Heart left ventricle (tissue), 13 donors: Measurements from ENCODE around the gene ZGPAT.

Experiments
- CTCF ChIP-seq, 12 donors: fragments of 200-600 bp; sonication (generic) in 4 of 12; IDR thresholded peaks; one replicate each; pipeline versions ENCODE4 v1.5.0 to v1.8.0; 2018 to 2022; ENCODE audit warnings: antibody characterized with exemption in 12 of 12, mild to moderate bottlenecking in 5 of 12
- POLR2A ChIP-seq, 2 donors: fragments of 450-650 bp; IDR thresholded peaks; one replicate each; pipeline ENCODE4 v1.6.1; 2017; ENCODE audit warnings: antibody characterized with exemption in 2 of 2, mild to moderate bottlenecking in 2 of 2, moderate library complexity in 2 of 2
- donor health status: ischemic (EF 13 %, LVEDD 7.1; RV severe dilation, severe dysfunction).
- donor health status: DM: no; HTN: yes; CAD: no.
- donor health status: DM: no; HTN: no; CAD: no.
- donor health status: ischemic (EF 25% LVEDD 6.9; RV normal size, moderate dysfunction).
- donor health status: ischemic (EF 25% LVEDD 5.7; RV mildly dilated, moderate dysfunction).
- donor health status: ischemic (EF 35%, LVEDD 5.7; RV mildly dilated, moderate dysfunction).
- donor health status: nonischemic (EF 11% LVEDD 7.7; RV severe dilation, severe dysfunction).
- donor health status: DM: yes; HTN: yes; CAD: no.
- donor health status: PGD.
- donor health status: ischemic (EF 29% LVEDD 5.4; RV normal size, mild dysfunction).
- donor health status: nonischemic (EF 23%, LVEDD 6.1; RV moderate dilation, normal function).

GRCh38 chr20:63697357-63697867 is 10.4 kb upstream of the ZGPAT start:
- TF ChIP-seq CTCF (IDR thresholded peaks at IDR 0.05) (no peak), POLR2A (IDR thresholded peaks at IDR 0.05) (no peak)
